NT2/D1 (cell line): ENCODE data around the gene PRIMA1.

Source experiments
- SUZ12 ChIP-seq: IDR thresholded peaks from 2 replicates; pipeline ENCODE4 v1.6.1; 2011; ENCODE audit not compliant: insufficient read length, insufficient read depth; ENCODE audit errors: extremely low read depth
- YY1 ChIP-seq: IDR thresholded peaks from 2 replicates; pipeline ENCODE4 v1.6.1; 2011; ENCODE audit not compliant: insufficient read length, insufficient read depth
- ZNF274 ChIP-seq: IDR thresholded peaks from 2 replicates; pipeline ENCODE4 v1.6.1; 2011; ENCODE audit warnings: mild to moderate bottlenecking, low read depth, low read length

GRCh38 chr14:93765155-93765554 is 23.1 kb downstream of the PRIMA1 start:
- TF ChIP-seq ZNF274 (no peak), YY1 (no peak), SUZ12 (no peak)
